A549 (cell line): Measurements from ENCODE around the gene CKAP5.

Experiments used
- CTCF ChIP-seq: fragments of >200 bp; sonication (Bioruptor Twin); formaldehyde crosslinking; IDR thresholded peaks from 3 replicates; pipeline ENCODE4 v1.5.1; 2016
- EP300 ChIP-seq, 2 experiments: fragments of >200 bp; sonication (Bioruptor Twin); formaldehyde crosslinking; IDR thresholded peaks; 2 replicates in 1 of 2; 3 replicates in 1 of 2; pipeline ENCODE4 v1.6.1; 2016 to 2017
- ESRRA ChIP-seq: fragments of 150-350 bp; IDR thresholded peaks from 2 replicates; pipeline ENCODE4 v1.6.1; 2014; ENCODE audit warnings: mild to moderate bottlenecking, low read length, borderline replicate concordance
- HDAC2 ChIP-seq: fragments of 200-600 bp; sonication (generic); IDR thresholded peaks from 2 replicates; pipeline ENCODE4 v1.6.1; 2016
- MAX ChIP-seq: IDR thresholded peaks from 2 replicates; pipeline ENCODE4 v1.6.1; 2012
- NPAS2 ChIP-seq: fragments of 250-450 bp; sonication (Bioruptor Pico); IDR thresholded peaks from 2 replicates; pipeline ENCODE4 v1.8.0; 2022; ENCODE audit warnings: mild to moderate bottlenecking, moderate library complexity, borderline replicate concordance
- POLR2A ChIP-seq: IDR thresholded peaks from 2 replicates; pipeline ENCODE4 v1.6.1; 2012; ENCODE audit warnings: mild to moderate bottlenecking, low read length
- RARB ChIP-seq: fragments of 250-450 bp; sonication (Bioruptor Pico); IDR thresholded peaks from 2 replicates; pipeline ENCODE4 v1.8.0; 2021; ENCODE audit warnings: mild to moderate bottlenecking, moderate library complexity
- REST ChIP-seq: fragments of 200-600 bp; sonication (generic); IDR thresholded peaks from 2 replicates; pipeline ENCODE4 v1.6.1; 2016; ENCODE audit warnings: antibody characterized with exemption, mild to moderate bottlenecking, moderate library complexity
- RFX5 ChIP-seq: fragments of 450-650 bp; IDR thresholded peaks from 2 replicates; pipeline ENCODE4 v1.7.1; 2014; ENCODE audit warnings: antibody characterized with exemption, mild to moderate bottlenecking, moderate library complexity
- USF2 ChIP-seq: fragments of 450-650 bp; IDR thresholded peaks from 2 replicates; pipeline ENCODE4 v1.6.1; 2014; ENCODE audit warnings: antibody characterized with exemption

- TF ChIP-seq POLR2A: no peak
- no peak for TF ChIP-seq EP300 (IDR thresholded peaks at IDR 0.05)
- no peak for TF ChIP-seq CTCF
- no peak for TF ChIP-seq MAX
- TF ChIP-seq REST: no peak
- TF ChIP-seq ESRRA: no peak
- no peak for TF ChIP-seq RFX5
- TF ChIP-seq RARB (CRISPR knock-in tag): no peak
- no peak for TF ChIP-seq USF2
- no peak for TF ChIP-seq HDAC2
- TF ChIP-seq NPAS2 (CRISPR knock-in tag): no peak
Measured at GRCh38 chr11:46876471-46876870, 30.4 kb upstream of the CKAP5 start.
